Posterior vena cava (tissue), 2 donors: Measurements from ENCODE around the gene RPS15. TPM values are rescaled to one million over a fixed set of nuclear protein-coding genes. Genes with fewer than 3 reads are reported as not detected.

ENCODE experiments used
- DNase-seq: peaks from one replicate; pipeline ENCODE4 v3.0.0-alpha.2; 2020; ENCODE audit warnings: low spot score
- intact Hi-C, 2 donors: fragments of 100-400 bp; cut with DNase I; formaldehyde crosslinking; loops; one replicate each; pipeline versions ENCODE4 v1.14.1 to v1.14.2; 2022 to 2023
- total RNA-seq, 2 donors: library from RNA; stranded (reverse); fragmentation: NEBNext Ultra II Directional; extraction: Animal tissue kit (Norgen Biotek cat#: 25700); gene quantifications; one replicate each; pipeline ENCODE4 v1.2.1, GENCODE V29; 2021
- donor health status: DM: yes; HTN: yes; CAD: no.
- donor health status: DM: yes; HTN: yes; CAD: no.

The RPS15 gene
- total RNA-seq, 2 donors from 2014 or later: 722 to 743 TPM

DNA sequence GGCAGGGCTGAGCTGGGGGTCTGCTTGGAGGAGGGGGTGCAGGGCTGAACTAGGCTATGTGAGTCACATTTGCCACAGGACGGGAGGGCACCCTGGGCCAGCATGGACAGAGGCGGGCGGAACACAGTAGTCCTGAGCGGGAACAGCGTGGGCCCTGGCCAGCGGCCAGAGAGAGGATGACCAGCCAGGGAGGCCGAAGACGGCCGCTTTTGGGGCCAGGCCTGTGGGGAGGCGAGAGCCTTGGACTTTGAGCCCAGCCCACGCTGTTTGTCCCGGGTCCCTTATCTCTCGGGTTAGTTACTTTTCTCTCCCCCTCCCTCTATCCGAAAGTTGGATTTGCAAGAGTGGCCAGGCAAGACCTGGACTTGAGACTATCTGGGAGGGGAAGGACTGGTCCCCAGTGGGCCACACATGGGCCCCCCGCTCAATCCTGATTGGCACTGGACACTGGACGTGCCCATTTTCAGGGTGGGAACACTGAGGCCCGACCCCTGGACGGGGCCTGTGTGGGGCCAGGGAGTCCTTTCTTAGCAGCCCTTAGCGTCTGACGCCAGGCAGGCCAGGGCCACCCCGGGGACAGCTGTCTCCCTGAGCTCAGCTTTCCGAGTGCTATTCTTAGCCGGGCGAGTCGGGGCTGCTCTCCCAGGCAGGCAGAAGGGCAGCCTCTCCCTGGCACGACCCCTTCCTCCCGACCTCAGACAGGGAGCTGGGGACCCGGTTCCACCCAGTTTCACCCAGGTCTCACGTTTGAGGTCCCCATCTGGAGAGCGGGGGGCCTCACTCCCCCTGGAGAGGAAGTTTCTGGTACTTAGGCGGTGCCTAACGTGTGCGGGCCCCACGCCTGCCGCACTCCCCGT lies 37.7 kb upstream of the RPS15 start:
- DNase-seq: no peak
- intact Hi-C loops: loop anchor here in 1 of 2 donors (10.0 kb wide), 1 partner anchor 116 kb away; the partner anchor contains the start of gene EFNA2

GRCh38 chr19:1401138-1401888 lies 36.9 kb upstream of the RPS15 start, which contains the start of gene GAMT:
Gene GAMT, minus strand, starts transcription at chr19:1401542. Its CDS starts 66 bp downstream, at chr19:1401476.
- intact Hi-C loops: loop anchor here in 1 of 2 donors (10.0 kb wide), 1 partner anchor 117 kb away; the partner anchor contains the start of gene EFNA2

DNA sequence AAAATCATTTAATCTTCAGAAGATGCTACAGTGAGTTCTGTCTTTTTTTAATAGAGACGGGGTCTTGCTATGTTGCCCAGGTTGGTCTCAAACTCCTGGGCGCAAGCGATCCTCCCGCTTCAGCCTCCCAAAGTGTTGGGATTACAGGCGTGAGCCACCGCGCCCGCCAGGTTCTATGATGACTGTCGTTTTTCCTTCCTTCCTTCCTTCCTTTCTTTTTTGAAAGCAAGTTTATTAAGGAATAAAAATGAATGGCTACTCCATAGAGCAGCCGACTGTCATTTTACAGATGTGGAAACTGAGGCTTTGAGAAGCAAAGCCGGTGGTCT lies 36.3 kb upstream of the RPS15 start:
- DNase-seq: no peak
- intact Hi-C loops: loop anchor here in 1 of 2 donors (10.0 kb wide), 1 partner anchor 117 kb away; the partner anchor contains the start of gene EFNA2

More at GRCh38 chr19:1401138-1401888, 36.9 kb upstream of the RPS15 start, which contains the start of gene GAMT:
- DNase-seq: no peak

DNA sequence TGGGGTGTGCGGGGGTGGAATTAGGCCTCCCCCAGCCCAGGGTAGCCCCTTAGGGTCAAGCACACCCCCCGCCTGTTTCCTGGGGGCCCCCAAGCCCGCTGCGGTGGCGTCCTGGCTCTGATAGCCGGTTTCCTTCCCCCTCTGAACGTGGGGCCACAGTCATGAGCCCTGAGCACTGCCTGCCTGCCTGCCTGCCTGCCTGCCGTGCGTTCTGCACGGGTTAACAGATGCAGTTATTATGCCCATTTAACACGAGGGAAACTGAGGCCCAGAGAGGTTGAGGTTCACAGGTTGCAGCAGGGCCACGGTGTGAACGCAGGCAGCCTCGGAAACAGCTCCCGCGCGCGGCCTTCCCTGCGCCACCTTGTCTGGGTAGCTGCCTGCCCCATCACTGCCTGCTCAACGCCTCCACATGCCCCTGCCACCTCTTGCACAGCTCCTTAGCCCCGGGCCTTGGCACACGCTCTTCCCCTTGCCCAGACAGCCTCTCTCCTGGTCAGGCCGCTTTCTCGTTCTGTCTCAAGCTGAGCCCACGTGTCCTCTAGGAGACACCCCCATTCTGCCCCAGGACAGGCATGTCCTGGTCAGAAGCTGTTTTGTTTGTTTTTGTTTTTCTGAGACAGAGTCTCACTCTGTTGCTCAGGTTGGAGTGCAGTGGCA lies 35.7 kb upstream of the RPS15 start:
- intact Hi-C loops: loop anchor here in 1 of 2 donors (10.0 kb wide), 1 partner anchor 118 kb away; the partner anchor contains the start of gene EFNA2
- no peak for DNase-seq

- intact Hi-C loops: loop anchor here in 1 of 2 donors (10.0 kb wide), 1 partner anchor 122 kb away; the partner anchor contains the start of gene EFNA2
- peak; percentile 100 for DNase-seq
These were observed 31.2 kb upstream of the RPS15 start for GRCh38 chr19:1406774-1407527.

DNA sequence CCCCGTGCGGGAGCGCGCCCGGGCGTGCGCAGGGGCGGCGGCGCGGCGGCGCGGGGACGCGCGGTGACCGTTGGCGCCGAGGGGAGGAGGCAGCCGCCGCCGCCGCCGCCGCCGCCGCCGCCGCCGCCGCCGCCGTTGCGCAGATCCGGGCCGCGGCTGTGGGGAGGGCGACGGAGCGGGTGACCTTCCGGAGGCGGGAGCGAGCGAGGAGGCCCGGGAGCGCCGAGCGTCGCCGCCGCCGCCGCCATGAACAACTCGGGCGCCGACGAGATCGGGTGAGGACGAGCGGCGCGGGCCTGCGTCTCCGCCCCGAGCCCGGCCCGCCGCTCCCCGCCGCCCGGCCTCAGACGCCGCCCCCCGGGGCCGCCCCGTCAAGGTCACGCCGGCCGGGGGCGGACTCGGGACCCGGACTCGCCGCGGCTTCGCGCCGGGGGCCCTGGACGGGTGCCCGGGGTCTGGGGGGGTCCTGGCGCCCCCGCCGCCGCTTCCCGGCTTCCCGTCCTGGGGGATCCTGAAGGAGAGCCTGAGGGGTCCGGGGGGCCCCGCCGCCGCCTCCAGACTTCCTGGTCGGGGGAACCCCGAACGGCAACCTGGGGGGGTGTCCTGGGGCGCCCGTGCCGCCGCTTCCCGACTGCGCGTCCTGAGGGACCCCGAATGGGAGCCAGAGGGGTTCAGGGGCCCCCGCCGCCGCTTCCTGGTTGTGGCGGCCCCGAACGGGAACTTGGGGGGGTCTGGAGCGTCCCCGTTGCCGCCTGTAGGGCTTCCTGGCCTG lies 30.5 kb upstream of the RPS15 start, which contains the start of gene DAZAP1:
Gene DAZAP1 (plus strand): TSS at position 59 of the 772 bp plus-strand sequence. CDS start 188 bp downstream, at position 247.
- intact Hi-C loops: loop anchor here in 1 of 2 donors (10.0 kb wide), 1 partner anchor 123 kb away; the partner anchor contains the start of gene EFNA2
- peak; percentile 87 for DNase-seq

DNA sequence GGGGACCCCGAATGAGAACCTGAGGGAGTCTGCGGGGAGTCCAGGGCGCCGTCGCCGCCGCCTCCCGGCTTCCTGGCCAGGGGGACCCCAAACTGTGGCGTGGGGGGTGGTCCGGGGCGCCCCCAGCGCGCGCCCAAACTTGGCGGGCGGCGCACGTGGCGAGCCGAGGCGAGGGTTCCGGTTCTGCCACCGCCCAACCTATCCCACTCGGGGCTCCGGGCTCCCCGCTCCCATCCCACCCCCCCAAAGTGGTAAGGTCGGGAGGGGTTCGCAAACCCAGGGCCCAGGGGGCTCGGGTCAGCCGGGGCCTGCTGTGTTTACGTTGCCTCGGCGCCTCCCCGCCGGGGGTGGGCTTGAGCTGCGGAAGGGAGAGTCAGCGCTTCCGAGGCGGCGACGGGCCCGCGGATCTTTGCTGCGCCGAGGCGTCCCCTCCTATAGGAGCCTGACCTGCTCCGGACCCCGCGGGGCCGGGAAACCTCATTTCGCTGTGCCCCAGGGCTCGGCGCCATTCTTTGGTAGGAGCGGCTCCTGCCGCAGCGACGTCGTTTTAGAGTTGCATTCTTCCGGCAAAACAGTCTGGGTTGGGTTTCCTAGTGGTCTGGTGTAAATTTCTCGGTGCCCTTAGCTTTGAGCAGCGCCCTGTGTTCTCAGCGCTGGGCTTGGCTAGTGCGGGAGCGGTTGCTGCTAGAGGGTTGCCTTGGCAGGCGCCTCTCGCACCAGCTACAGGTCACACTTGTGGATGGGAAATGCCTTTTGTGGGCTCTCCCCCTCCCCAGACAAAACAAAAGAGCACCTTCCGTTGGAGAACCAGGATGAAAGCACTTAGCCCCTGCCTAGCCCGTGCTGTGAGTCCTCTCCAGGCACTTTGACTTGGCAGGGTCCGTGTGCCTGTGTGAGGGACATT lies 29.6 kb upstream of the RPS15 start:
- intact Hi-C loops: loop anchor here in 1 of 2 donors (10.0 kb wide), 1 partner anchor 124 kb away; the partner anchor contains the start of gene EFNA2
- peak; percentile 91 for DNase-seq

DNA sequence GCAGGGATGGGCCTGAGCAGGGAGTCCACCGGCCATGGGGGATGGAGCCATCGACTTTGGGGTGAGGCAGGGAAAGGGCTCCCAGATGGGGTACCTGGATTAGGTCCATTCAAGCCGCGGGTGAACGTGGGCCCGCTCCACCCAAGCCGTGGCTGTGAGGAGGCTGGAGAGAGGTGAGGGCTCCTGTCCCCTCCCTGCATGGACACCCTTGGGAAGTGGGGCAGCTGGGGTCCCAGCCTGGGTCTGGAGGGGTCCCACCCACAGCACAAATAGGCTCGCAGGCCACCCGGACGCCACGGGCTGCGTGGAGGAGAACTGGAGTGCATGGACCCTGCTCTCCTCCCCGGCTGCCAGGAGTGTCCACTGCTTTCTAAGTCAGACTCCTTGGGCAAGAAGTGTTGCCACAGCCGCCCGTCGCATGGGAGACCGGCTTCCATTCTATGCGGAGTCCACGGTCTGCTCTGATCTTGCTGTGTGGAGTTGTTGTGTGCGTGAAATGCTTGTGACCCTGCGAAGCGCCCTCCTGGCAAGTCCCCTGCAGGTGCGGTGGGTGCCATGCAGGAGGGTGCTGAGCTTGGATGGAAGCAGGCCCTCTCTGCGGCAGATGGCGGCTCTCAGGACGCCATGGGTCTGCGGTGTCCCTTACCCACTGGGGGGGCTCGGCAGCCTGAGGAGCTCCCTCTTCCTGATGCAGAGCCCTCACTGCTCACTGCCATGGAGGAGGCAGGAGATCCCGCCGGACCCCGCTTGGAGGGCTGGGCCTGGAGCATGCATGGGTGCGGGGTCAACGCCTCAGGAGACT lies 28.8 kb upstream of the RPS15 start:
- intact Hi-C loops: loop anchor here in 1 of 2 donors (10.0 kb wide), 1 partner anchor 125 kb away; the partner anchor contains the start of gene EFNA2

DNA sequence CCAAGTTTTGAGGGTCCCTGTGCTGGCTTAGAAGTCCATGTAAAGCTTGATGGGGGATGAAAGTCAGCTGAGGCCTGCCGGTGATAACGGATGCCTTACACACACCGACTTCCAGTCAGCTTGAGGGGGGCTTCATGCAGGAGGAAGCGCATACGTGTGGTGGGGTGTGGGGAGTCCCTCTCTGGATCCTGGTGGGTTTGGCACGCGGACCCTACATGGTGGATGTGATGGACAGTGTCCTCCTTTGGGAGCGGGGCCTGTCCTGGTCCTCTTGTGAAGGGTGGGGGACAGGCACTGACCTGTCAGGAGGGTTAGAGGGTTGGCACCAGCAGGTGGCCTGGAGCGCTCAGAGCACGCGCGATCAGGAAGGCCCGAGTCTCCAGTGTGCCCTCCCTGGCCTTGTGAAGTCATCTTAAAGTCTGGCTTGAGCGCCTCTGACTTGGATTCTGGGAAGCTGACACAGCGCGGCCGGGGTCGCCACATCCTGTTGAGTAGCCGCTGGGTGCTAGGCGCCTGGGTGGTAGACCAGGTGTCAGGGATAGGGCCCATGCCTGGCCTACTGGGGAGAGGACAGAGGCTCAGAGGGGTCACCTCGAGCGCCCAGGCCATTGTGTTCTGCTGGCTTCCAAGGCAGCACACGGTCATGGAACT lies 27.9 kb upstream of the RPS15 start:
- no peak for DNase-seq

More for the DNA sequence above, 28.8 kb upstream of the RPS15 start:
- no peak for DNase-seq

DNA sequence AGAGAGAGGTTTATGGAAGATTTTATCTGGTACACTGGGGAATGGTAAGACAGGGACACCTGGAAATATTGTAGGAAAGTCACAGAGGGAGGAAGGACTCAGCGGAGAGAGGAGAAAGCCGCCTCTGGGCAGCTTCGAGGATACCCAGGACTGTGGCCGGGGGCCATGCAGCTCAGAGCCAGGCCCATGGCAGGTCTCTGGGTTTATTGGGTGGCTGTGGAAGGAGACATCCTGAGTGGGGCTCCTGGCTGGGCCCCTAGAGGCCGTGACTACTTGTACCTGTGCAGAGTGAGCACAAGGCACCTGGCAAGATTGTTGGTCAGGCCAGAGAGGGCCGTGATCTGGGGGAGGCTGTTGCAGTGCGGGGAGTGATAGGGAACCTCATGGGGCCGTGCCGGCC lies 27.4 kb upstream of the RPS15 start:
- no peak for DNase-seq
- intact Hi-C loops: no loop called here

More for the DNA sequence above, 27.9 kb upstream of the RPS15 start:
- intact Hi-C loops: no loop called here

- intact Hi-C loops: no loop called here
These were observed 26.7 kb upstream of the RPS15 start for GRCh38 chr19:1411255-1412191.

GRCh38 chr19:1412323-1412923 lies 25.8 kb upstream of the RPS15 start:
- intact Hi-C loops: no loop called here
- DNase-seq: no peak

More at GRCh38 chr19:1411255-1412191, 26.7 kb upstream of the RPS15 start:
- peak; percentile 88 for DNase-seq

- no peak for DNase-seq
- intact Hi-C loops: no loop called here
These were observed 25.0 kb upstream of the RPS15 start for GRCh38 chr19:1412995-1413800.
